NB4 (cell line): ENCODE measurements around the gene PLEKHB2.

ENCODE experiments used
- POLR2A ChIP-seq: IDR thresholded peaks from 2 replicates; pipeline ENCODE4 v1.6.1; 2011; ENCODE audit warnings: mild to moderate bottlenecking; ENCODE audit not compliant: insufficient read length; ENCODE audit errors: extremely low read depth
- TF ChIP-seq, protein P1 (sequence below): IDR thresholded peaks from one replicate; pipeline ENCODE4 v1.5.1; 2012; ENCODE audit warnings: low read depth, low read length

DNA sequence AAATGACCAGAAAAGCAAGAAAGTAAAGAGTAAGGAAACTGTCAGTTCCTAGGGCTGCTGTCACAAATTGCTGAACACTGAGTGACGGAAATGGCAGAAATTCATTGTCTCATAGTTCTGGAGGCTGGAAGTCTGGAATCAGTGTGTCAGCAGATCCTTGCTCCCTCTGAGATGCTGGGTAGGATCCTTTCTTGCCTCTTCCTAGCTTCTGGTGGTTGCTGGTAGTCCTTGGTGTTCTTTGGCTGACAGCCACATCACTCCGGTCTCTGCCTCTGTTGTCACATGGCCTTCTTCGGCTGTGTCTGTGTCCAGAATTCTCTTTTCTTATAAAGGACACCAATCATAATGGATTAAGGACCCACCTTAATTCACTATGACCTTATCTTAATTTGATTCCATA lies 21.9 kb downstream of the PLEKHB2 start:
- no peak for TF ChIP-seq POLR2A
- TF ChIP-seq, protein P1, sequence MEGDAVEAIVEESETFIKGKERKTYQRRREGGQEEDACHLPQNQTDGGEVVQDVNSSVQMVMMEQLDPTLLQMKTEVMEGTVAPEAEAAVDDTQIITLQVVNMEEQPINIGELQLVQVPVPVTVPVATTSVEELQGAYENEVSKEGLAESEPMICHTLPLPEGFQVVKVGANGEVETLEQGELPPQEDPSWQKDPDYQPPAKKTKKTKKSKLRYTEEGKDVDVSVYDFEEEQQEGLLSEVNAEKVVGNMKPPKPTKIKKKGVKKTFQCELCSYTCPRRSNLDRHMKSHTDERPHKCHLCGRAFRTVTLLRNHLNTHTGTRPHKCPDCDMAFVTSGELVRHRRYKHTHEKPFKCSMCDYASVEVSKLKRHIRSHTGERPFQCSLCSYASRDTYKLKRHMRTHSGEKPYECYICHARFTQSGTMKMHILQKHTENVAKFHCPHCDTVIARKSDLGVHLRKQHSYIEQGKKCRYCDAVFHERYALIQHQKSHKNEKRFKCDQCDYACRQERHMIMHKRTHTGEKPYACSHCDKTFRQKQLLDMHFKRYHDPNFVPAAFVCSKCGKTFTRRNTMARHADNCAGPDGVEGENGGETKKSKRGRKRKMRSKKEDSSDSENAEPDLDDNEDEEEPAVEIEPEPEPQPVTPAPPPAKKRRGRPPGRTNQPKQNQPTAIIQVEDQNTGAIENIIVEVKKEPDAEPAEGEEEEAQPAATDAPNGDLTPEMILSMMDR, result no peak
